Measurements from ENCODE around the gene HSPG2. TPM values are rescaled to one million over a fixed set of nuclear protein-coding genes. Genes with fewer than 3 reads are reported as not detected.

The HSPG2 gene
- total and polyA plus RNA-seq, 9 of the 15 experiments (the other 6 are each of a cell fraction or from before 2014, with no cell fraction given), result 0.14 to 160 (median 15.7) TPM

DNA sequence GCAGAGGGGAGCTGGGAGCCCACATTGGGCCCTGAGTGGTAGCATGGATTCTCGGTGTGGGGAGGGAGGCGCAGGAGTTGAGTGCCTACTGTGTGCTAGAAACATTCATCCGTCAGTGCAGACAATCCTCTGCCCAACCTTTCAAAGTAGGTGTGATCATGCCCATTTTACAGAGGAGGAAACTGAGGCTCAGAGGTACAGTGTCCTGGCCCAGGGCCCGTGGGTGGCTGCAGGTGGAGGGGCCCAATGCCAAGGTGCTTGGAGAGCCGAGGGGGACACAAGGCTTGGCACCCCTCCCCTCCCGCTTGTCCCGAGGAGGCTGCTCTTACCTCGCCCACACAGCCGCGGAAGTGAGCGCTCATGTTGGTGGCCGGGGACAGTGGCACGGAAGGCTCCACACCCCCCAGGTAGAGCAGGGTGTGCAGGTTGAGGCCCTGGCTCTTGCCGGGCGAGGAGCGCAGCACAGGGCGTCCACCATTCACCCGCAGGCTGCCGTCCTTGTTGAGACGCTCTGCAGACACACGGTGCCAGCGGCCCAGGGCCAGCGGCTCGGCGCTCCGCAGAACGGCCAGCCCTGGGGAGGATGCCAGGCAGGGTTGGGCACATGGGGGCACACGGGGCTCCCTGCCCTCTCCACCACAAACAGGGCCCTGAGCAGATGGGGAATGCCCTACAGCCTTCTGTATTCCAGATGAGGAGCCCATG is 108.5 kb downstream of the HSPG2 start (continued):
- TF ChIP-seq SMARCA5 (IDR thresholded peaks at IDR 0.05), result 0 out of 2 replicates have a peak, but pooled peaks have one; percentile 33
- peak; percentile 65; the same call in 1 of the 2 replicates for TF ChIP-seq ADNP (tag; IDR thresholded peaks at IDR 0.05)
- no peak for TF ChIP-seq MECOM (CRISPR knock-in tag; IDR thresholded peaks at IDR 0.05)
- peak; percentile 42; the same call in 1 of the 2 replicates for TF ChIP-seq CBX1 (IDR thresholded peaks at IDR 0.05; ENCODE audit: low read depth)
- no peak for TF ChIP-seq SMARCC2 (IDR thresholded peaks at IDR 0.05; ENCODE audit: low read depth)
- TF ChIP-seq TRIM28 (IDR thresholded peaks at IDR 0.05), result no peak
- TF ChIP-seq, protein P1, sequence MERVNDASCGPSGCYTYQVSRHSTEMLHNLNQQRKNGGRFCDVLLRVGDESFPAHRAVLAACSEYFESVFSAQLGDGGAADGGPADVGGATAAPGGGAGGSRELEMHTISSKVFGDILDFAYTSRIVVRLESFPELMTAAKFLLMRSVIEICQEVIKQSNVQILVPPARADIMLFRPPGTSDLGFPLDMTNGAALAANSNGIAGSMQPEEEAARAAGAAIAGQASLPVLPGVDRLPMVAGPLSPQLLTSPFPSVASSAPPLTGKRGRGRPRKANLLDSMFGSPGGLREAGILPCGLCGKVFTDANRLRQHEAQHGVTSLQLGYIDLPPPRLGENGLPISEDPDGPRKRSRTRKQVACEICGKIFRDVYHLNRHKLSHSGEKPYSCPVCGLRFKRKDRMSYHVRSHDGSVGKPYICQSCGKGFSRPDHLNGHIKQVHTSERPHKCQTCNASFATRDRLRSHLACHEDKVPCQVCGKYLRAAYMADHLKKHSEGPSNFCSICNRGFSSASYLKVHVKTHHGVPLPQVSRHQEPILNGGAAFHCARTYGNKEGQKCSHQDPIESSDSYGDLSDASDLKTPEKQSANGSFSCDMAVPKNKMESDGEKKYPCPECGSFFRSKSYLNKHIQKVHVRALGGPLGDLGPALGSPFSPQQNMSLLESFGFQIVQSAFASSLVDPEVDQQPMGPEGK (CRISPR knock-in tag; IDR thresholded peaks at IDR 0.05; ENCODE audit: borderline replicate concordance), result no peak
- TF ChIP-seq, protein P2, sequence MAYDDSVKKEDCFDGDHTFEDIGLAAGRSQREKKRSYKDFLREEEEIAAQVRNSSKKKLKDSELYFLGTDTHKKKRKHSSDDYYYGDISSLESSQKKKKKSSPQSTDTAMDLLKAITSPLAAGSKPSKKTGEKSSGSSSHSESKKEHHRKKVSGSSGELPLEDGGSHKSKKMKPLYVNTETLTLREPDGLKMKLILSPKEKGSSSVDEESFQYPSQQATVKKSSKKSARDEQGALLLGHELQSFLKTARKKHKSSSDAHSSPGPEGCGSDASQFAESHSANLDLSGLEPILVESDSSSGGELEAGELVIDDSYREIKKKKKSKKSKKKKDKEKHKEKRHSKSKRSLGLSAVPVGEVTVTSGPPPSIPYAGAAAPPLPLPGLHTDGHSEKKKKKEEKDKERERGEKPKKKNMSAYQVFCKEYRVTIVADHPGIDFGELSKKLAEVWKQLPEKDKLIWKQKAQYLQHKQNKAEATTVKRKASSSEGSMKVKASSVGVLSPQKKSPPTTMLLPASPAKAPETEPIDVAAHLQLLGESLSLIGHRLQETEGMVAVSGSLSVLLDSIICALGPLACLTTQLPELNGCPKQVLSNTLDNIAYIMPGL (CRISPR knock-in tag; IDR thresholded peaks at IDR 0.05), result no peak
- TF ChIP-seq ZKSCAN1 (IDR thresholded peaks at IDR 0.05; ENCODE audit: low read depth, low read length), result peak; percentile 88
- peak in 1 of 2 experiments; percentile 62; a peak in 3 of 4 replicates for TF ChIP-seq KDM1A (IDR thresholded peaks at IDR 0.05)
